Peyer's patch (tissue), 4 donors: ENCODE data around the gene KRTAP10-8. TPM values are rescaled to one million over a fixed set of nuclear protein-coding genes. Genes with fewer than 3 reads are reported as not detected.
"Not testable (repeated sequence)": the region's sequence is repeated elsewhere in the genome, so short reads cannot be mapped to it uniquely, and the experiment has no call there.

ENCODE experiments used
- DNase-seq, 3 donors: peaks; one replicate each; pipeline ENCODE4 v3.0.0-alpha.2; 2017 to 2019
- H3K27ac ChIP-seq, 4 donors: fragments of 200-600 bp; sonication (generic); one replicate each; pipeline ENCODE4 v1.5.1; 2016 to 2019
- H3K27me3 ChIP-seq, 2 donors: fragments of 200-600 bp; sonication (generic); one replicate each; pipeline ENCODE4 v1.5.1; 2019
- H3K36me3 ChIP-seq, 3 donors: fragments of 200-600 bp; sonication (generic); one replicate each; pipeline ENCODE4 v1.5.1; 2016 to 2019
- H3K4me1 ChIP-seq, 4 donors: fragments of 200-600 bp; sonication (generic); one replicate each; pipeline ENCODE4 v1.5.1; 2016 to 2019
- H3K4me3 ChIP-seq, 4 donors: fragments of 200-600 bp; sonication (generic); 1 replicate in 3 of 4; 2 replicates in 1 of 4; pipeline ENCODE4 v1.5.1; 2016 to 2019; ENCODE audit warnings: mild to moderate bottlenecking in 1 of 4
- H3K9me3 ChIP-seq, 4 donors: fragments of 200-600 bp; sonication (generic); one replicate each; pipeline ENCODE4 v1.5.1; 2016 to 2019; ENCODE audit warnings: mild to moderate bottlenecking in 1 of 4
- CTCF ChIP-seq, 6 experiments: fragments of 450-650 bp in 4 of 6; fragments of 200-600 bp in 2 of 6; sonication (generic) in 1 of 6; IDR thresholded peaks; one replicate each; pipeline ENCODE4 v1.5.1; 2017 to 2019; ENCODE audit warnings: antibody characterized with exemption in 6 of 6, mild to moderate bottlenecking in 3 of 6, moderate library complexity in 1 of 6
- POLR2A ChIP-seq, 2 donors: fragments of 450-650 bp; IDR thresholded peaks; one replicate each; pipeline ENCODE4 v1.5.1; 2017; ENCODE audit warnings: antibody characterized with exemption in 2 of 2, mild to moderate bottlenecking in 2 of 2, moderate library complexity in 2 of 2
- total RNA-seq, 4 donors: library from RNA; depleted of rRNA; stranded (reverse); fragments of >200 nt; gene quantifications; one replicate each; pipeline ENCODE4 v1.1.0, GENCODE V29; 2016

Gene KRTAP10-8
- total RNA-seq, 4 donors from 2014 or later, result not detected

- Histone ChIP-seq H3K27ac (no peak overlapping the region), H3K36me3 (no peaks in the 10 kb centered on the region), H3K9me3 (no peaks in the 10 kb centered on the region), H3K27me3 (no peaks in the 10 kb centered on the region), H3K4me3 (no peak overlapping the region), H3K4me1 (no peaks in the 10 kb centered on the region)
- DNase-seq, result peak in 1 of 3 donors; percentile 32
- no peak for TF ChIP-seq POLR2A (IDR thresholded peaks at IDR 0.05)
- TF ChIP-seq CTCF (IDR thresholded peaks at IDR 0.05), result no peak
Observed at GRCh38 chr21:44590311-44590721, 21.6 kb upstream of the KRTAP10-8 start.

GRCh38 chr21:44590897-44591800, 20.7 kb upstream of the KRTAP10-8 start:
- peak in 1 of 3 donors; percentile 17 for DNase-seq
- not testable (repeated sequence) for H3K9me3 ChIP-seq, H3K27ac ChIP-seq, H3K4me3 ChIP-seq, H3K4me1 ChIP-seq, H3K27me3 ChIP-seq, H3K36me3 ChIP-seq

GRCh38 chr21:44591801-44592130, 20.1 kb upstream of the KRTAP10-8 start:
- H3K9me3 ChIP-seq, DNase-seq, H3K27ac ChIP-seq, H3K36me3 ChIP-seq, H3K4me3 ChIP-seq, H3K27me3 ChIP-seq, H3K4me1 ChIP-seq: not testable (repeated sequence)

GRCh38 chr21:44592446-44593311, 19.2 kb upstream of the KRTAP10-8 start, which contains the start of gene KRTAP10-6:
Gene KRTAP10-6 (minus strand): TSS chr21:44592505. CDS start chr21:44592484, 21 bp downstream.
- Histone ChIP-seq H3K27ac (no peak within 1 kb of the TSS), H3K27me3 (no peaks in the 10 kb centered on the region), H3K4me1 (no peaks in the 10 kb centered on the region), H3K36me3 (no peaks in the 10 kb centered on the region), H3K4me3 (no peak within 1 kb of the TSS), H3K9me3 (no peaks in the 10 kb centered on the region)
- no peak for TF ChIP-seq POLR2A (IDR thresholded peaks at IDR 0.05)
- no peak for TF ChIP-seq CTCF (IDR thresholded peaks at IDR 0.05)
- DNase-seq, result peak in 2 of 3 donors; percentile 37 to 46

- Histone ChIP-seq H3K4me3 (no peak overlapping the region), H3K27me3 (no peaks in the 10 kb centered on the region), H3K4me1 (no peaks in the 10 kb centered on the region), H3K27ac (no peak overlapping the region), H3K9me3 (no peaks in the 10 kb centered on the region), H3K36me3 (no peaks in the 10 kb centered on the region)
- TF ChIP-seq POLR2A (IDR thresholded peaks at IDR 0.05) (no peak), CTCF (IDR thresholded peaks at IDR 0.05) (no peak)
- DNase-seq, result peak in 1 of 3 donors; percentile 35
Observed at GRCh38 chr21:44593598-44594405, 18.1 kb upstream of the KRTAP10-8 start.

- TF ChIP-seq POLR2A (IDR thresholded peaks at IDR 0.05) (no peak), CTCF (IDR thresholded peaks at IDR 0.05) (no peak)
- Histone ChIP-seq H3K4me3 (no peak overlapping the region), H3K9me3 (peaks cover 0 to 4% (median 0%) of the 10 kb centered on the region in 4 donors), H3K27me3 (no peaks in the 10 kb centered on the region), H3K27ac (no peak overlapping the region), H3K4me1 (no peaks in the 10 kb centered on the region), H3K36me3 (no peaks in the 10 kb centered on the region)
- DNase-seq, result peak in 1 of 3 donors; percentile 28
Observed at GRCh38 chr21:44594406-44594916, 17.4 kb upstream of the KRTAP10-8 start.
